ENCODE measurements around the gene TTC4.

- TF ChIP-seq CTCF (conservative IDR thresholded peaks at IDR 0.05; ENCODE audit: low read depth, low read length) (no peak), EZH2 (IDR thresholded peaks at IDR 0.05; ENCODE audit: borderline replicate concordance, low read depth, low read length, poor library complexity, severe bottlenecking) (no peak)
These were observed 34.3 kb upstream of the TTC4 start for GRCh38 chr1:54681358-54681757.
